Mesendoderm (in vitro differentiated cells): ENCODE measurements around the gene NDST3.

Source experiments
- DNase-seq: peaks from one replicate; pipeline ENCODE4 v3.0.0; 2013
- H2AK5ac ChIP-seq: 2 replicates; pipeline ENCODE4 v1.6.1; 2013; ENCODE audit warnings: low read length, inconsistent platforms
- H2BK120ac ChIP-seq: 2 replicates; pipeline ENCODE4 v1.6.1; 2013; ENCODE audit warnings: low read depth, mild to moderate bottlenecking, low read length, moderate library complexity, mixed read lengths
- H2BK15ac ChIP-seq: replicated peaks from 2 replicates; pipeline ENCODE4 v1.6.1; 2013; ENCODE audit warnings: low read depth, mild to moderate bottlenecking, moderate library complexity
- H2BK5ac ChIP-seq: 2 replicates; pipeline ENCODE4 v1.6.1; 2013; ENCODE audit warnings: low read length, inconsistent platforms
- H3K18ac ChIP-seq: 2 replicates; pipeline ENCODE4 v1.6.1; 2013; ENCODE audit warnings: mild to moderate bottlenecking, low read length, mixed read lengths
- H3K23ac ChIP-seq: one replicate; pipeline ENCODE4 v1.6.1; 2013; ENCODE audit warnings: low read length
- H3K27ac ChIP-seq: 2 replicates; pipeline ENCODE4 v1.5.1; 2013; ENCODE audit warnings: low read depth, mild to moderate bottlenecking, inconsistent platforms, low read length, moderate library complexity
- H3K27me3 ChIP-seq: 2 replicates; pipeline ENCODE4 v1.6.1; 2013; ENCODE audit warnings: low read length, control low read depth, mild to moderate bottlenecking, inconsistent platforms; ENCODE audit not compliant: insufficient read depth, poor library complexity
- H3K36me3 ChIP-seq: 2 replicates; pipeline ENCODE4 v1.6.1; 2013; ENCODE audit warnings: low read length, inconsistent platforms; ENCODE audit not compliant: control insufficient read depth, insufficient read depth
- H3K4ac ChIP-seq: one replicate; pipeline ENCODE4 v1.6.1; 2013; ENCODE audit warnings: low read depth, mild to moderate bottlenecking, low read length, moderate library complexity
- H3K4me1 ChIP-seq: 2 replicates; pipeline ENCODE4 v1.6.1; 2013; ENCODE audit warnings: low read depth, low read length, inconsistent platforms; ENCODE audit not compliant: control insufficient read depth
- H3K4me2 ChIP-seq: 2 replicates; pipeline ENCODE4 v1.6.1; 2013; ENCODE audit warnings: low read length
- H3K4me3 ChIP-seq: 2 replicates; pipeline ENCODE4 v1.5.1; 2013; ENCODE audit warnings: mild to moderate bottlenecking, low read length
- H3K56ac ChIP-seq: one replicate; pipeline ENCODE4 v1.6.1; 2013; ENCODE audit warnings: low read length
- H3K79me1 ChIP-seq: 2 replicates; pipeline ENCODE4 v1.6.1; 2013; ENCODE audit warnings: low read length, inconsistent platforms
- H3K79me2 ChIP-seq: 2 replicates; pipeline ENCODE4 v1.6.1; 2013; ENCODE audit warnings: mild to moderate bottlenecking, low read length; ENCODE audit not compliant: control insufficient read depth, insufficient read depth
- H3K9ac ChIP-seq: 2 replicates; pipeline ENCODE4 v1.6.1; 2013; ENCODE audit warnings: low read length, inconsistent platforms
- H4K5ac ChIP-seq: one replicate; pipeline ENCODE4 v1.6.1; 2013; ENCODE audit warnings: low read length
- H4K8ac ChIP-seq: one replicate; pipeline ENCODE4 v1.6.1; 2013; ENCODE audit warnings: low read depth, mild to moderate bottlenecking, control low read depth, low read length, moderate library complexity
- WGBS: extraction: QIAGEN DNeasy Blood & Tissue Kit; methylation state at CpG from one replicate; pipeline ENCODE4 v1.1.7; 2013; ENCODE audit warnings: low lambda C conversion rate, missing lambda C conversion rate; ENCODE audit not compliant: insufficient coverage; ENCODE audit errors: extremely low coverage; 5-methylcytosine and 5-hydroxymethylcytosine counted together

Gene NDST3

GRCh38 chr4:118281611-118282442, 247.5 kb downstream of the NDST3 start:
- Histone ChIP-seq H2AK5ac (no peak overlapping the region), H3K18ac (no peak overlapping the region), H3K27me3 (no peaks in the 10 kb centered on the region), H3K79me1 (no peaks in the 10 kb centered on the region), H3K4ac (no peak overlapping the region), H3K4me3 (no peak overlapping the region), H3K4me1 (no peaks in the 10 kb centered on the region), H3K36me3 (no peaks in the 10 kb centered on the region), H3K4me2 (no peak overlapping the region), H3K79me2 (peaks cover 11% of the 10 kb centered on the region), H4K5ac (no peak overlapping the region), H3K27ac (no peak overlapping the region), H2BK5ac (no peak overlapping the region), H3K9ac (no peak overlapping the region), H4K8ac (no peak overlapping the region), H2BK120ac (no peak overlapping the region), H2BK15ac (no peak overlapping the region), H3K23ac (no peak overlapping the region), H3K56ac (no peak overlapping the region)
- peak; percentile 42 for DNase-seq
- WGBS, result no CpG with 5 or more reads among the region's 9 CpGs

DNA sequence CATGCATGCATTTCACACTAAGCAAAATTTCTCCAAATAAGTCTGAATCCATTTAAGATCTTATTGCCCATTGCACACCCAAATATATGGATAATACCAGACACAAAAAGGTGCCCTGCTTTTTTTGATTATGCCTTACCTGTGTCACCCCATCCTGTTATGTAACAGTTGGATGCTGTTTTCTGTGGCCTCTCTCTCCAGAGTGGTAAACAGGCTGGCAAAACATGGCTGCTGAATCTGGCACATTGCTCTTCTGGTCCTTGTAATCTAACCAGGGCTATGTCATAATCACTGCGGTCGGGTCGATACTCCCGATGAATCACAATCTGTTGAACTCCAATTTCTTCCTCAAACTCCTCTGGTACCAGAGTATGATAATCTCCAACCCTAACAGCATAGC, 248.4 kb downstream of the NDST3 start:
- DNase-seq, result peak; percentile 19
- no peaks in the 10 kb centered on the region for H3K4me1 ChIP-seq

DNA sequence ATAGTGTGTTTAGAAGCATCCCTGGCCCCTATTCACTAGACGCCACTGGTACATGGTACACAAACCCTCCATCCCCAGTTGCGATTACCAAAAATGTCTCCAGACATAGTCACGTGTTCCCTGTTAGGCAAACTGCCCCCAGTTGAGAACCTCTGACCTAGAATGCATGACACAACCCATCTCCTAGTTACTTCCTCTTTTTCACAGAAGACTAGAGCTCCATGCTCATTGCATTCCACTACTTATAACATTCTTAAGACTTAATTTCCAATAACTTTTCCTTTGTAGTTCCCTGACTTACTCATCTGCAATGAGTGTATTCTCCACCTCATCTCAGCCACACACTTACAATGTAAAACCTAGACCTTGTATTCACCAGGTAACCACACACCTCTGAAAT, 249.9 kb downstream of the NDST3 start:
- WGBS, result no CpG with 5 or more reads among the region's 3 CpGs
- H3K79me2 ChIP-seq, result peaks cover 5% of the 10 kb centered on the region
- no peak overlapping the region for H3K27ac ChIP-seq
- no peak overlapping the region for H3K4me3 ChIP-seq
- H3K18ac ChIP-seq, result no peak overlapping the region
- H3K4me2 ChIP-seq, result no peak overlapping the region
- no peak for DNase-seq
- no peaks in the 10 kb centered on the region for H3K79me1 ChIP-seq
- no peak overlapping the region for H2BK120ac ChIP-seq
- no peak overlapping the region for H3K56ac ChIP-seq
- no peaks in the 10 kb centered on the region for H3K36me3 ChIP-seq
- H2BK15ac ChIP-seq, result no peak overlapping the region
- no peak overlapping the region for H2BK5ac ChIP-seq
- H4K5ac ChIP-seq, result no peak overlapping the region
- H4K8ac ChIP-seq, result no peak overlapping the region
- H3K9ac ChIP-seq, result no peak overlapping the region
- no peak overlapping the region for H2AK5ac ChIP-seq
- no peak overlapping the region for H3K4ac ChIP-seq
- no peaks in the 10 kb centered on the region for H3K27me3 ChIP-seq
- H3K4me1 ChIP-seq, result no peaks in the 10 kb centered on the region
- H3K23ac ChIP-seq, result no peak overlapping the region

More for the DNA sequence above, 248.4 kb downstream of the NDST3 start:
- no peak overlapping the region for H2BK120ac ChIP-seq
- H2AK5ac ChIP-seq, result no peak overlapping the region
- H3K56ac ChIP-seq, result no peak overlapping the region
- no peak overlapping the region for H2BK15ac ChIP-seq
- no peak overlapping the region for H3K4me3 ChIP-seq
- no peak overlapping the region for H3K4me2 ChIP-seq
- H3K18ac ChIP-seq, result no peak overlapping the region
- H3K36me3 ChIP-seq, result no peaks in the 10 kb centered on the region
- no peak overlapping the region for H4K8ac ChIP-seq
- no CpG with 5 or more reads among the region's 4 CpGs for WGBS
- no peak overlapping the region for H4K5ac ChIP-seq
- H3K79me1 ChIP-seq, result no peaks in the 10 kb centered on the region
- H3K79me2 ChIP-seq, result peaks cover 11% of the 10 kb centered on the region
- H3K4ac ChIP-seq, result no peak overlapping the region
- no peak overlapping the region for H3K9ac ChIP-seq
- no peak overlapping the region for H3K27ac ChIP-seq
- no peaks in the 10 kb centered on the region for H3K27me3 ChIP-seq
- H2BK5ac ChIP-seq, result no peak overlapping the region
- no peak overlapping the region for H3K23ac ChIP-seq

- Histone ChIP-seq H3K27ac (no peak overlapping the region), H3K9ac (no peak overlapping the region), H3K4me3 (no peak overlapping the region), H3K27me3 (no peaks in the 10 kb centered on the region), H3K36me3 (no peaks in the 10 kb centered on the region), H3K79me2 (no peaks in the 10 kb centered on the region), H2BK5ac (no peak overlapping the region), H2BK15ac (no peak overlapping the region), H2BK120ac (no peak overlapping the region), H3K23ac (no peak overlapping the region), H4K8ac (no peak overlapping the region), H3K4me1 (no peaks in the 10 kb centered on the region), H3K4ac (no peak overlapping the region), H3K56ac (no peak overlapping the region), H3K79me1 (no peaks in the 10 kb centered on the region), H4K5ac (no peak overlapping the region), H3K4me2 (no peak overlapping the region), H3K18ac (no peak overlapping the region), H2AK5ac (no peak overlapping the region)
- WGBS, result no CpG with 5 or more reads among the region's 4 CpGs
- DNase-seq, result no peak
Observed at GRCh38 chr4:118285931-118286330, 251.6 kb downstream of the NDST3 start.

DNA sequence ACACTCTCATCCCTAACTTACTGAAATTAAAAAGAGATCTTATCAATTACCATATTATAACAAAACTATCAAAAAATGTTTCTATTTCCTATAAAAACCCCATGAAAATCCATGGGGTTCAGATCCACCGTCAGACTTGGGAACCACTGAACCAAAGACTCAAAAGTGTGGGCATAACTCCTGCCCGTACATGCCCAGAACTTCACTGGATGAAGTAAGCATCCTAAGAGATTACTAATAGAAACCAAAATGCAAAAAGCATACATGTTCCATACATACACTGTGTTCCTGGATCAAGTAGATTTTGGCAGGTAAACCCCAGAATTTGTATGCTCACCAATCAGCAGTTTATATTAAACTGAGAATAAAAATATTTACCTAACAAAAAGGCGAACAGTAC, 252.4 kb downstream of the NDST3 start:
- H3K4me1 ChIP-seq, result no peaks in the 10 kb centered on the region

More for the DNA sequence above, 252.4 kb downstream of the NDST3 start:
- Histone ChIP-seq H3K9ac (no peak overlapping the region), H2BK5ac (no peak overlapping the region), H3K4me3 (no peak overlapping the region), H3K36me3 (no peaks in the 10 kb centered on the region), H3K56ac (no peak overlapping the region), H4K5ac (no peak overlapping the region), H2BK15ac (no peak overlapping the region), H3K27ac (no peak overlapping the region), H2BK120ac (no peak overlapping the region), H3K79me2 (no peaks in the 10 kb centered on the region), H3K4me2 (no peak overlapping the region), H3K18ac (no peak overlapping the region), H4K8ac (no peak overlapping the region), H3K23ac (no peak overlapping the region), H3K79me1 (no peaks in the 10 kb centered on the region), H3K27me3 (no peaks in the 10 kb centered on the region), H3K4ac (no peak overlapping the region), H2AK5ac (no peak overlapping the region)
- no CpG with 5 or more reads among the region's 3 CpGs for WGBS
- DNase-seq, result no peak
